Neuronal stem cell (in vitro differentiated cells): Measurements from ENCODE around the gene FOXF1.

Source experiments
- DNase-seq: peaks from one replicate; pipeline ENCODE4 v3.0.0-alpha.2; 2013; ENCODE audit warnings: low spot score
- H2AFZ ChIP-seq: one replicate; pipeline ENCODE4 v1.6.1; 2013; ENCODE audit warnings: mild to moderate bottlenecking, low read length, inconsistent platforms
- H2AK5ac ChIP-seq: 2 replicates; pipeline ENCODE4 v1.6.1; 2013; ENCODE audit warnings: low read depth, mild to moderate bottlenecking, inconsistent platforms, low read length, moderate library complexity, mixed read lengths
- H2BK120ac ChIP-seq: 2 replicates; pipeline ENCODE4 v1.6.1; 2013; ENCODE audit warnings: low read depth, mild to moderate bottlenecking, inconsistent platforms, low read length, moderate library complexity, mixed read lengths
- H2BK12ac ChIP-seq: one replicate; pipeline ENCODE4 v1.6.1; 2013; ENCODE audit warnings: low read length, inconsistent platforms
- H2BK15ac ChIP-seq: 2 replicates; pipeline ENCODE4 v1.6.1; 2013; ENCODE audit warnings: mild to moderate bottlenecking, low read length, inconsistent platforms, mixed read lengths
- H2BK5ac ChIP-seq: one replicate; pipeline ENCODE4 v1.6.1; 2013; ENCODE audit warnings: inconsistent platforms, mild to moderate bottlenecking, low read length, moderate library complexity
- H3K14ac ChIP-seq: one replicate; pipeline ENCODE4 v1.6.1; 2013; ENCODE audit warnings: low read length, inconsistent platforms
- H3K18ac ChIP-seq: 2 replicates; pipeline ENCODE4 v1.6.1; 2013; ENCODE audit warnings: low read length, inconsistent platforms
- H3K23ac ChIP-seq: 2 replicates; pipeline ENCODE4 v1.6.1; 2013; ENCODE audit warnings: low read depth, mild to moderate bottlenecking, mixed read lengths, low read length, inconsistent platforms; ENCODE audit not compliant: poor library complexity
- H3K27ac ChIP-seq: replicated peaks from 3 replicates; pipeline ENCODE4 v1.5.1; 2013; ENCODE audit warnings: low read length, inconsistent platforms
- H3K27me3 ChIP-seq, 3 experiments: 2 replicates each; pipeline ENCODE4 v1.6.1; 2013; ENCODE audit warnings: low read length in 3 of 3, mild to moderate bottlenecking in 2 of 3, inconsistent platforms in 1 of 3, low read depth in 1 of 3, mixed read lengths in 1 of 3, moderate library complexity in 1 of 3; ENCODE audit not compliant: control insufficient read depth in 3 of 3, insufficient read depth in 3 of 3
- H3K36me3 ChIP-seq, 2 donors: replicated peaks in 1 of 2; 2 replicates each; pipeline ENCODE4 v1.6.1; 2013; ENCODE audit warnings: low read length in 2 of 2; ENCODE audit not compliant: control insufficient read depth in 2 of 2, insufficient read depth in 2 of 2
- H3K4ac ChIP-seq: 2 replicates; pipeline ENCODE4 v1.6.1; 2013; ENCODE audit warnings: inconsistent platforms, mild to moderate bottlenecking, low read length, moderate library complexity
- H3K4me1 ChIP-seq, 2 donors: 1 replicate in 1 of 2; 2 replicates in 1 of 2; pipeline ENCODE4 v1.6.1; 2013; ENCODE audit warnings: low read length in 2 of 2, low read depth in 1 of 2; ENCODE audit not compliant: control insufficient read depth in 2 of 2, insufficient read depth in 1 of 2
- H3K4me2 ChIP-seq: one replicate; pipeline ENCODE4 v1.6.1; 2013; ENCODE audit warnings: mild to moderate bottlenecking, low read length, inconsistent platforms; ENCODE audit not compliant: insufficient read depth, poor library complexity, severe bottlenecking
- H3K4me3 ChIP-seq, 2 donors: 2 replicates each; pipeline ENCODE4 v1.5.1; 2013; ENCODE audit warnings: low read length in 2 of 2, mild to moderate bottlenecking in 2 of 2, inconsistent platforms in 1 of 2, moderate library complexity in 1 of 2
- H3K79me1 ChIP-seq: one replicate; pipeline ENCODE4 v1.6.1; 2013; ENCODE audit warnings: low read depth, mild to moderate bottlenecking, inconsistent platforms, low read length, moderate library complexity
- H3K9ac ChIP-seq: one replicate; pipeline ENCODE4 v1.6.1; 2013; ENCODE audit warnings: mild to moderate bottlenecking, low read depth, low read length, inconsistent platforms; ENCODE audit not compliant: poor library complexity
- H3K9me3 ChIP-seq, 2 donors: replicated peaks in 1 of 2; 2 replicates each; pipeline versions ENCODE3 to v1.6.1; 2013; ENCODE audit warnings: low read length in 2 of 2, mild to moderate bottlenecking in 2 of 2, inconsistent platforms in 1 of 2, low read depth in 1 of 2, mixed read lengths in 1 of 2, moderate library complexity in 1 of 2; ENCODE audit not compliant: control insufficient read depth in 2 of 2, insufficient read depth in 1 of 2
- H4K8ac ChIP-seq: one replicate; pipeline ENCODE4 v1.6.1; 2013; ENCODE audit warnings: low read depth, mild to moderate bottlenecking, inconsistent platforms, low read length, moderate library complexity
- H4K91ac ChIP-seq: one replicate; pipeline ENCODE4 v1.6.1; 2013; ENCODE audit warnings: low read length, low read depth, mild to moderate bottlenecking, inconsistent platforms; ENCODE audit not compliant: poor library complexity
- WGBS, 2 donors: extraction: QIAGEN DNeasy Blood & Tissue Kit; methylation state at CpG; one replicate each; pipeline ENCODE4 v1.1.7; 2013; ENCODE audit warnings: missing lambda C conversion rate in 2 of 2, mixed read lengths in 1 of 2; ENCODE audit not compliant: insufficient read length in 2 of 2, insufficient replicate concordance in 1 of 2; ENCODE audit errors: extremely low coverage in 2 of 2; 5-methylcytosine and 5-hydroxymethylcytosine counted together

FOXF1 gene

GRCh38 chr16:86534779-86535615, 24.7 kb downstream of the FOXF1 start:
- H3K36me3 ChIP-seq, result peaks cover 21 to 51% of the 10 kb centered on the region in 2 donors
- no peaks in the 10 kb centered on the region for H3K4me1 ChIP-seq
- H3K27ac ChIP-seq, result no peak overlapping the region
- no peak overlapping the region for H3K4ac ChIP-seq
- no peak overlapping the region for H2AK5ac ChIP-seq
- H3K9me3 ChIP-seq, result peaks cover 0 to 3% of the 10 kb centered on the region in 2 donors
- H3K4me2 ChIP-seq, result no peak overlapping the region
- no peak overlapping the region for H3K4me3 ChIP-seq
- no CpG with 5 or more reads among the region's 18 CpGs for WGBS, 2 donors
- no peak overlapping the region for H2BK120ac ChIP-seq
- no peak overlapping the region for H2BK12ac ChIP-seq
- H4K91ac ChIP-seq, result no peak overlapping the region
- no peak overlapping the region for H2BK15ac ChIP-seq
- H3K18ac ChIP-seq, result no peak overlapping the region
- H3K9ac ChIP-seq, result peak overlapping the region; percentile 18
- no peak overlapping the region for H3K14ac ChIP-seq
- H4K8ac ChIP-seq, result no peak overlapping the region
- H2AFZ ChIP-seq, result no peak overlapping the region
- peak overlapping the region; percentile 39 for H3K23ac ChIP-seq
- no peaks in the 10 kb centered on the region for H3K79me1 ChIP-seq
- H3K27me3 ChIP-seq, result no peaks in the 10 kb centered on the region
- no peak overlapping the region for H2BK5ac ChIP-seq
- DNase-seq, result no peak

- no CpG with 5 or more reads among the region's 17 CpGs for WGBS, 2 donors
- no peak overlapping the region for H3K4me2 ChIP-seq
- H3K4me1 ChIP-seq, result no peaks in the 10 kb centered on the region
- H3K79me1 ChIP-seq, result no peaks in the 10 kb centered on the region
- no peak overlapping the region for H3K14ac ChIP-seq
- H2BK120ac ChIP-seq, result no peak overlapping the region
- DNase-seq, result no peak
- H3K4me3 ChIP-seq, result no peak overlapping the region
- no peak overlapping the region for H3K27ac ChIP-seq
- H2BK5ac ChIP-seq, result no peak overlapping the region
- no peak overlapping the region for H2BK15ac ChIP-seq
- H2AFZ ChIP-seq, result no peak overlapping the region
- peak overlapping the region; percentile 25 for H3K23ac ChIP-seq
- H2BK12ac ChIP-seq, result no peak overlapping the region
- no peak overlapping the region for H2AK5ac ChIP-seq
- H3K9me3 ChIP-seq, result peaks cover 0 to 3% of the 10 kb centered on the region in 2 donors
- no peaks in the 10 kb centered on the region for H3K27me3 ChIP-seq
- H3K36me3 ChIP-seq, result peaks cover 27 to 67% of the 10 kb centered on the region in 2 donors
- no peak overlapping the region for H3K4ac ChIP-seq
- no peak overlapping the region for H3K9ac ChIP-seq
- peak overlapping the region; percentile 11 for H3K18ac ChIP-seq
- H4K91ac ChIP-seq, result no peak overlapping the region
- no peak overlapping the region for H4K8ac ChIP-seq
Observed at GRCh38 chr16:86536621-86537020, 26.3 kb downstream of the FOXF1 start.

DNA sequence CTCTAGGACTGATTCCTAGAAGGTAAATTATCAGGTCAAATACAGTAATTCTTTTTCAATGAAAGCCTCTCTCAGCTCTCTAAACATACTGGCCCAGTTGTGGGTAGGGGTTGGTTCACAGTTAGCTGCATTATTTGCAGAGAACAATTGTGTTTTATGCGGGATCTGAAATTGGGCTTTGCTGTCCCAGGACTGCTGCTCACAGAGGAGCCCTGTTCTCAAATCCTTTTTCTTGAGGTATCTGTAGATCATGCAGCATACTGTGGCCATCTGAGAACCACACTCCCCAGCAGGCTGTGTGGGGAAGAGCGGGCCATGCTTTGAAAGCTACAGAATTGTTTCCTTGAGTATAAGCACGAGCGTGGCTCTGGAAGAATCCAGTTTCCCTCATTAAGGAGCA, 27.2 kb downstream of the FOXF1 start:
- H2AFZ ChIP-seq, result no peak overlapping the region
- H3K18ac ChIP-seq, result no peak overlapping the region
- H2BK120ac ChIP-seq, result no peak overlapping the region
- H3K27ac ChIP-seq, result no peak overlapping the region
- H2BK5ac ChIP-seq, result no peak overlapping the region
- no peak overlapping the region for H3K9ac ChIP-seq
- peak overlapping the region in 1 of 2 donors; percentile 37 for H3K4me3 ChIP-seq
- no peaks in the 10 kb centered on the region for H3K4me1 ChIP-seq
- H3K4me2 ChIP-seq, result no peak overlapping the region
- no peak overlapping the region for H3K14ac ChIP-seq
- DNase-seq, result no peak
- no peak overlapping the region for H4K8ac ChIP-seq
- H3K23ac ChIP-seq, result no peak overlapping the region
- no peak overlapping the region for H3K4ac ChIP-seq
- no peak overlapping the region for H4K91ac ChIP-seq
- no peak overlapping the region for H2BK12ac ChIP-seq
- peaks cover 31 to 76% of the 10 kb centered on the region in 2 donors for H3K36me3 ChIP-seq
- H2BK15ac ChIP-seq, result no peak overlapping the region
- WGBS, 2 donors, result no CpG with 5 or more reads among the region's 4 CpGs
- peaks cover 0 to 3% of the 10 kb centered on the region in 2 donors for H3K9me3 ChIP-seq
- H3K79me1 ChIP-seq, result no peaks in the 10 kb centered on the region
- H2AK5ac ChIP-seq, result no peak overlapping the region
- no peaks in the 10 kb centered on the region for H3K27me3 ChIP-seq

DNA sequence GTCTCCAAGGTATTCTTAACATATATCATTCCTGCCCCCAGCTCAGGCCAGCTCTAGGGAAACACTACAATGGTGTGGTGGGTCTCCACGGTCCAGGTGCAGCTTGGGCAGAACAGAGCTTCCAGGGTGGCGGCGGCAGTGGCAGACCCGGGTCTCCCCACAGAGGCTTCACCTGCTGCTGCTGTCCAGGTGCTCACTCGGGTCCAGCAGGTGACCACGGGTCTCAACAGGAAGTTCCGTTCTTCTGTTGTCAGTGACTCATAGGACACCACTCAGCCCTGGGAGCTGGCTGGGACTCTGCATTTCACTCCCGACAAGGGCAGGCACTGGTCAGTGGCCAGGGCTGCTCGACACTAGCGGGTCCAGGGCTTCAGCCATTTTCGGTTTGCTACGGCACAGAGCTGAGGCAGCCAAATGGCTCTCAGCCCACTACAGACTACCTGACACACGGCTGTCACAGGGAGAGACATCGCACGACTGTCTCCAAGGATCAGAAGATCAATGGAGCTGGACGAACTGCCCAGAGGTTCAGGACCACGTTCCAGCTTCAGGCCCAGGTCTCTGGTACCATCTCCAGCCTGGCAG, 28.0 kb downstream of the FOXF1 start:
- Histone ChIP-seq H3K14ac (no peak overlapping the region), H2AFZ (no peak overlapping the region), H3K9me3 (peaks cover 0 to 3% of the 10 kb centered on the region in 2 donors), H3K4me3 (no peak overlapping the region), H3K27me3 (no peaks in the 10 kb centered on the region), H3K36me3 (peaks cover 31 to 83% of the 10 kb centered on the region in 2 donors), H4K91ac (no peak overlapping the region), H3K4ac (no peak overlapping the region), H2AK5ac (no peak overlapping the region), H3K4me1 (no peaks in the 10 kb centered on the region), H3K27ac (no peak overlapping the region), H4K8ac (no peak overlapping the region), H2BK15ac (no peak overlapping the region), H2BK120ac (no peak overlapping the region), H3K9ac (no peak overlapping the region), H2BK5ac (no peak overlapping the region), H2BK12ac (no peak overlapping the region), H3K79me1 (no peaks in the 10 kb centered on the region), H3K18ac (no peak overlapping the region), H3K4me2 (no peak overlapping the region), H3K23ac (peak overlapping the region; percentile 13)
- no peak for DNase-seq
- WGBS, 2 donors, result no CpG with 5 or more reads among the region's 17 CpGs
